A549 (cell line): ENCODE data around the gene PCTP.

Experiments
- EP300 ChIP-seq, 2 experiments: fragments of >200 bp; sonication (Bioruptor Twin); formaldehyde crosslinking; IDR thresholded peaks; 2 replicates in 1 of 2; 3 replicates in 1 of 2; pipeline ENCODE4 v1.6.1; 2016 to 2017
- FOSL2 ChIP-seq, 2 experiments: fragments of 450-650 bp in 1 of 2; fragments of >200 bp in 1 of 2; sonication (Bioruptor Twin) in 1 of 2; formaldehyde crosslinking; IDR thresholded peaks; 2 replicates each; pipeline versions ENCODE4 v1.5.0 to v1.6.1; 2016 to 2020; ENCODE audit warnings: mild to moderate bottlenecking in 1 of 2, moderate library complexity in 1 of 2
- JUNB ChIP-seq: fragments of >200 bp; sonication (Bioruptor Twin); formaldehyde crosslinking; IDR thresholded peaks from 2 replicates; pipeline ENCODE4 v1.6.1; 2016
- MYC ChIP-seq: IDR thresholded peaks from 2 replicates; pipeline ENCODE4 v1.6.1; 2012; ENCODE audit warnings: mild to moderate bottlenecking, inconsistent platforms, low read length, improper control_type of control experiment, borderline replicate concordance
- POLR2A ChIP-seq: IDR thresholded peaks from 2 replicates; pipeline ENCODE4 v1.6.1; 2012; ENCODE audit warnings: mild to moderate bottlenecking, low read length
- ZSCAN20 ChIP-seq: fragments of 250-450 bp; sonication (Bioruptor Pico); IDR thresholded peaks from 2 replicates; pipeline ENCODE4 v1.8.0; 2022; ENCODE audit warnings: mild to moderate bottlenecking, moderate library complexity
- TF ChIP-seq, protein P1 (sequence below): IDR thresholded peaks from 2 replicates; pipeline ENCODE4 v1.6.1; 2012
- TF ChIP-seq, protein P2 (sequence below): fragments of >200 bp; sonication (Bioruptor Twin); formaldehyde crosslinking; IDR thresholded peaks from 3 replicates; pipeline ENCODE4 v1.5.1; 2016
- TF ChIP-seq, protein P3 (sequence below): fragments of 200-600 bp; sonication (generic); IDR thresholded peaks from 2 replicates; pipeline ENCODE4 v1.6.1; 2016; ENCODE audit warnings: antibody characterized with exemption, mild to moderate bottlenecking, moderate library complexity

DNA sequence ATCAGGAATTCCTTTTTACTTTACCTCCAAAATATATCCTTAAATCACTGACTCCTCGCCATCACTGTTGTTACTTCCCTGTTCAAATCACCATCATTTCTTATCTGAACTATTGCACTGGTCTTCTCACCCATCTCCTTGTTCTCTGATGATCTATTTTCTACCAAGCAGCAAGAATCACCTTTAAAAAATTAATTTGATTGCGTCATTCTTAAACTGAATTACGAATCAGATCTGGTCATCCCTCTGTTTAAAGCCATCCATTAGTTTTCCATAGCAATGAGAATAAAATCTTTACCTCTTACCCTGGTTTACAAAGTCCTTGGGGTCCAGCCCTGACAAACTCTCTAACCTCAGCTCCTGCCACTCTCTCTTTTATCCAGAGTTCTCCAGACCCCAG lies 14.6 kb downstream of the PCTP start:
- TF ChIP-seq POLR2A (no peak), EP300 (IDR thresholded peaks at IDR 0.05) (no peak), FOSL2 (IDR thresholded peaks at IDR 0.05) (no peak), FOSL2 (CRISPR knock-in tag; IDR thresholded peaks at IDR 0.05) (no peak), ZSCAN20 (CRISPR knock-in tag) (no peak), JUNB (no peak), MYC (no peak)
- TF ChIP-seq, protein P1, sequence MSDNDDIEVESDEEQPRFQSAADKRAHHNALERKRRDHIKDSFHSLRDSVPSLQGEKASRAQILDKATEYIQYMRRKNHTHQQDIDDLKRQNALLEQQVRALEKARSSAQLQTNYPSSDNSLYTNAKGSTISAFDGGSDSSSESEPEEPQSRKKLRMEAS = no peak
- TF ChIP-seq, protein P2, sequence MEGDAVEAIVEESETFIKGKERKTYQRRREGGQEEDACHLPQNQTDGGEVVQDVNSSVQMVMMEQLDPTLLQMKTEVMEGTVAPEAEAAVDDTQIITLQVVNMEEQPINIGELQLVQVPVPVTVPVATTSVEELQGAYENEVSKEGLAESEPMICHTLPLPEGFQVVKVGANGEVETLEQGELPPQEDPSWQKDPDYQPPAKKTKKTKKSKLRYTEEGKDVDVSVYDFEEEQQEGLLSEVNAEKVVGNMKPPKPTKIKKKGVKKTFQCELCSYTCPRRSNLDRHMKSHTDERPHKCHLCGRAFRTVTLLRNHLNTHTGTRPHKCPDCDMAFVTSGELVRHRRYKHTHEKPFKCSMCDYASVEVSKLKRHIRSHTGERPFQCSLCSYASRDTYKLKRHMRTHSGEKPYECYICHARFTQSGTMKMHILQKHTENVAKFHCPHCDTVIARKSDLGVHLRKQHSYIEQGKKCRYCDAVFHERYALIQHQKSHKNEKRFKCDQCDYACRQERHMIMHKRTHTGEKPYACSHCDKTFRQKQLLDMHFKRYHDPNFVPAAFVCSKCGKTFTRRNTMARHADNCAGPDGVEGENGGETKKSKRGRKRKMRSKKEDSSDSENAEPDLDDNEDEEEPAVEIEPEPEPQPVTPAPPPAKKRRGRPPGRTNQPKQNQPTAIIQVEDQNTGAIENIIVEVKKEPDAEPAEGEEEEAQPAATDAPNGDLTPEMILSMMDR = no peak
- TF ChIP-seq, protein P3, sequence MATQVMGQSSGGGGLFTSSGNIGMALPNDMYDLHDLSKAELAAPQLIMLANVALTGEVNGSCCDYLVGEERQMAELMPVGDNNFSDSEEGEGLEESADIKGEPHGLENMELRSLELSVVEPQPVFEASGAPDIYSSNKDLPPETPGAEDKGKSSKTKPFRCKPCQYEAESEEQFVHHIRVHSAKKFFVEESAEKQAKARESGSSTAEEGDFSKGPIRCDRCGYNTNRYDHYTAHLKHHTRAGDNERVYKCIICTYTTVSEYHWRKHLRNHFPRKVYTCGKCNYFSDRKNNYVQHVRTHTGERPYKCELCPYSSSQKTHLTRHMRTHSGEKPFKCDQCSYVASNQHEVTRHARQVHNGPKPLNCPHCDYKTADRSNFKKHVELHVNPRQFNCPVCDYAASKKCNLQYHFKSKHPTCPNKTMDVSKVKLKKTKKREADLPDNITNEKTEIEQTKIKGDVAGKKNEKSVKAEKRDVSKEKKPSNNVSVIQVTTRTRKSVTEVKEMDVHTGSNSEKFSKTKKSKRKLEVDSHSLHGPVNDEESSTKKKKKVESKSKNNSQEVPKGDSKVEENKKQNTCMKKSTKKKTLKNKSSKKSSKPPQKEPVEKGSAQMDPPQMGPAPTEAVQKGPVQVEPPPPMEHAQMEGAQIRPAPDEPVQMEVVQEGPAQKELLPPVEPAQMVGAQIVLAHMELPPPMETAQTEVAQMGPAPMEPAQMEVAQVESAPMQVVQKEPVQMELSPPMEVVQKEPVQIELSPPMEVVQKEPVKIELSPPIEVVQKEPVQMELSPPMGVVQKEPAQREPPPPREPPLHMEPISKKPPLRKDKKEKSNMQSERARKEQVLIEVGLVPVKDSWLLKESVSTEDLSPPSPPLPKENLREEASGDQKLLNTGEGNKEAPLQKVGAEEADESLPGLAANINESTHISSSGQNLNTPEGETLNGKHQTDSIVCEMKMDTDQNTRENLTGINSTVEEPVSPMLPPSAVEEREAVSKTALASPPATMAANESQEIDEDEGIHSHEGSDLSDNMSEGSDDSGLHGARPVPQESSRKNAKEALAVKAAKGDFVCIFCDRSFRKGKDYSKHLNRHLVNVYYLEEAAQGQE = no peak
